HG03342 (cell line): ENCODE data around the gene TTC31.
"Not testable (repeated sequence)": the region's sequence is repeated elsewhere in the genome, so short reads cannot be mapped to it uniquely, and the experiment has no call there.

Source experiments
- ATAC-seq: cut with Tn5 transposase; IDR thresholded peaks from one replicate; pipeline ENCODE4 v1.9.1; 2021; ENCODE audit warnings: mild to moderate bottlenecking, moderate library complexity; ENCODE audit not compliant: unreplicated experiment

TTC31 gene

DNA sequence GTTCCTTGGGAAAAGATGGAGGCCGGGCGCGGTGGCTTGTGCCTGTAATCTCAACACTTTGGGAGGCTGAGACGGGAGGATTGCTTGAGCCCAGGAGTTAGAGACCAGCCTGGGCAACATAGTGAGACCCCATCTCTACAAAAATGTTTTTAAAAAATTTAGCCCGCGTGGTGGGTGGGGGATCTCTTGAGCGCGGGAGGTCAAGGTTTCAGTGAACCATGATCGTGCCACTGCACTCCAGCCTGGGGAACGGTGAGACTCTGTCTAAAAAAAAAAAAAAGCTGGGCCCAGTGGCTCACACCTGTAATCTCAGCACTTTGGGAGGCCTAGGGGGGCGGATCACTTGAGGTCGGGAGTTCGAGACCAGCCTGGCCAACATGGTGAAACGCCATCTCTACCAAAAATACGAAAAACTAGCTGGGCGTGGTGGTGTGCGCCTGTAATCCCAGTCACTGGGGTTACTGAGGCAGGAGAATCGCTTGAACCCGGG lies 839 bp downstream of the TTC31 start:
- not testable (repeated sequence) for ATAC-seq

DNA sequence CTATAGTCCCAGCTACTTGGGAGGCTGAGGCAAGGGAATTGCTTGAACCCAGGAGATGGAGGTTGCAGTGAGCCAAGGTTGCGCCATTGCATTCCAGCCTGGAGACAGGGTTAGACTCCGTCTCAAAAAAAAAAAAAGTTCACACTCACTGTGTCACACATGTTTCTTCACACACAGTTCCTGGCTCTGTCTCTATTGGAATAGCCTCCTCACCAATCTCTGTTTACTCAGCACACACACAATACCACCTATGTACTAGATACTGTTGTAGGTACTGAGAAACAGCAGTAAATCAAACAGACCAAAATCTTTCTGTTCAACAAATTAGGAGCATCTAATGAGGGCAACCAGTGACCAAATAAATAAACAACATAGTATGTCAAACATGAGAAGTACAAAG lies 3.3 kb downstream of the TTC31 start:
- ATAC-seq: no peak

GRCh38 chr2:74488643-74489481 lies 6.0 kb downstream of the TTC31 start:
- ATAC-seq: no peak

DNA sequence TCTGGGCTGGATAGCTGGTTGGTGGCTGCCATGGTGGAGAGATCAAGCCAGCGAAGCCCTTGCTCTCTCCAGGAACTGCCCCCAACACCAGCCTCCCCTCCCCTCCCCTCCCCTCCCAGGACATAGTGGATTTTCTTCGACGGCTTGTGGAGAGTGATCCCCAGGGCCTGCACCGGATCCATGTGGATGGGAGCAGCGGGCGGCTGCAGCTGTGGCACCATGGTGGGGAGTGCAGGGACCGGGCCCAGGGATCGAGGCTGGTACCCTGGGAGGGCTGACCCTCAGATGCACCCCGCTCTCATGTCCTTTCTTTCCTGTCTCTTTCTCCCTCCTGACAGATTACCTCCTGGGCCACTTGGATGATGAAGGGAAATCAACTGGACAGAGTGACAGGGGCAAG lies 7.0 kb downstream of the TTC31 start:
- ATAC-seq: no peak

DNA sequence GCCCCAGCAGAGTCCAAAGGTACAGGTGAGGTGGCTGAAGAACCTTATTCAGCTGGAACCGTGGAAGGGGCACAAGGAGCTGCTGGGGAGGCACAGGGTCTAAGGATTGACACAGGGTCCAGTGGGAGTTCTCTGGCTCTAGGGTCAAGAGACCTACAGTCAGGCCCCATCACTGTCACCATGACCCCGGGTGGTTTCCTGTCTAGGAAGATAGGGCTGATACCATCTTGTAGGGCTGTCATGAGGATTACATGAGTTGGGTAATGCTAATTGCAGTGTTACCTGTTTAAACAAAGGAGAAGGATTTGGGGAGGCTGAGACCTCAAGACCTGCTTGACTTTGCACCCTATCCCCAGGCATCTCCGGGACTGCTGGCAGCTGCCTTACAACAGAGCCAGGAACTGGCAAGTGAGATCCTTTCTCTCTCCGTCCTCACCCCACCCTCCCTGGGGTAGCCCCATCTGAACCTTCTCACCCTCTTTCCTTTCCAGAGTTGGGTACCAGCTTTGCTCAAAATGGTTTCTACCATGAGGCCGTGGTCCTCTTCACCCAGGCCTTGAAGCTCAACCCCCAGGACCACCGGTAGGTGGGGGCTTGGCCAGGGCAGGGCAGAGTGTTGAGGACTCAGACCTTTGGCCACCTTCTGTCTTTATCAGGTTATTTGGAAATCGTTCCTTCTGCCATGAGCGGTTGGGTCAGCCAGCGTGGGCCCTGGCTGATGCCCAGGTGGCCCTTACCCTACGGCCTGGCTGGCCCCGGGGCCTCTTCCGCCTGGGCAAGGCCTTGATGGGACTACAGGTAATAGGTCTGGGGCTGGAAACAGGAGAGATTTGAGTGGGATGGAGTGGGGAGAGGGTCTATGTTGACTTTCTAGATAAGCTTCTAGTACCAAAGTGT lies 9.0 kb downstream of the TTC31 start:
- ATAC-seq: no peak

DNA sequence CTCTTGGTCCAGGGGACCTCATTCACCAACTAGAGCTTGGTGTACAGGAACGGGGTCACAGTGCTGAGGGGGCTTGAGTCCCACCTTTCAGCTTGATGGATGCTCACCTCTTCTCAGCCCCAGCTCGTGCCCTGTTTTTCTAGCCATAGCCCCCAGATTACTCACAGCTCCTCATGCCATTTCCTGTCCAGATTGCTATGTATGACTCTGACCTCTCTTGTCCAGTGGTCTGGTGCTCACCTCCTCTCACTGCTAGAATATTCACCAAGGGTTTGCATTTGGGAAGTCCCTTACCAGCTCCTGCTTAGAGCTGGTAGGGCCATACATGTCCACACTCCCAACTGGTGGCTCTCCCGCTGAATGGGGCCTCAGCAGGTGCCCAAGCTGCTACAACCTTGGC lies 10.7 kb downstream of the TTC31 start:
- ATAC-seq: no peak

- no peak for ATAC-seq
Measured at GRCh38 chr2:74495440-74495839, 12.6 kb downstream of the TTC31 start.

- ATAC-seq: no peak
Measured at GRCh38 chr2:74496997-74497776, 14.3 kb downstream of the TTC31 start.

DNA sequence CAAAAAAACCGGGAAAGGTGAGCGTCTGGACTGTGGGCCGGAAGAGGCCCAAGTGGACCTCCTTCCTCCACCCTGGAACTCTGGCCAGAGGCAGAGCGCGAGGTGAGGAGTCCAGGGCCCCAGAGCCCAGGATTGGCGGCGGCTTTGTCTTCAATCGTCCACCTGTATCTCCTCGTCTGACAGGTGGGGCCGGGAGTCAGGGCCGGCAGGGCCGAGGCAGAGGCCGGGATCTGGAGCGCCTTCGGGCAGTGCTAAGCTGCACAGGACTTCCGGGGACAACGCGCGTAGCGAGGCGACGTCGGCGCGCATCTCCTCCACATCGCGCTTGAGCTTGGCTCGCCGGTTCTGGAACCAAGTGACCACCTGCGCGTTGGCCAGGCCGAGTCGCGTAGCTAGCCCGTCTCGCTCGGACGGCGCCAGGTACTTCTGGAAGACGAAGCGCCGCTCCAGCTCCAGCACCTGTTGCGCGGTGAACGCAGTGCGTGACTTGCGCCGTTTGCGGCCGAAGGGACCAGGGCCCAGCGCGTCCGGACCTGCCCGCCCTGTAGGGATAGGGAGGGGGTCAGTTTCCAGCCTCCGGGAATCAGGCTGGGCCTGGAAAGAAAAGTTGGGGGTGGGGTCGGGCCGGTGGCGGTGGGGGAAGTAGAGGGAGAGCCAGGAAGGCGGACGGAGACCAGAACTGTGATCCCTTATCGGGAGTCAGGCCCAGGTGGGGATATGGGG lies 15.1 kb downstream of the TTC31 start:
- no peak for ATAC-seq

- no peak for ATAC-seq
Measured at GRCh38 chr2:74498500-74499266, 15.8 kb downstream of the TTC31 start.

GRCh38 chr2:74499267-74499939 lies 16.5 kb downstream of the TTC31 start, which contains the start of gene LBX2:
TSS of gene LBX2 (minus strand) at chr2:74499603. CDS start at chr2:74499537, 66 bp downstream.
- ATAC-seq: no peak

- ATAC-seq: no peak
Measured at GRCh38 chr2:74499940-74500577, 17.2 kb downstream of the TTC31 start.

DNA sequence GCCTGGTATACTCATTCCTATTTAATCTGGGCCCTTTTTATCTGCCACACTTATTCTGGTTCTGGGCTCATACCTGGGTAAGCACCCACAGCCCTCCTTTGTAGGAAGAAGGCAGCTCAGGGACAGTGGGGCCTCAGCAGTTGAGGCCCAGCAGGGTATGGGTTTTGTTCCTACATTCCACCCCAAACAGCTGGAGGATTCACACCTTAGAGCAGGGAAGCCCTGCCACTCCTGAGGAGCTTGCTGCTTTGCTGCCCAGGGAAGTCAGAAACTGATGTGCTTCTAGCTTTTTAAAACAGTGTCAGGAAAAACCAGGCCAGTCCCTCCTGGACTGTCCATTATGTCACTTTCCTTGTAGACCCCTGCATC lies 17.7 kb downstream of the TTC31 start:
- ATAC-seq: no peak

DNA sequence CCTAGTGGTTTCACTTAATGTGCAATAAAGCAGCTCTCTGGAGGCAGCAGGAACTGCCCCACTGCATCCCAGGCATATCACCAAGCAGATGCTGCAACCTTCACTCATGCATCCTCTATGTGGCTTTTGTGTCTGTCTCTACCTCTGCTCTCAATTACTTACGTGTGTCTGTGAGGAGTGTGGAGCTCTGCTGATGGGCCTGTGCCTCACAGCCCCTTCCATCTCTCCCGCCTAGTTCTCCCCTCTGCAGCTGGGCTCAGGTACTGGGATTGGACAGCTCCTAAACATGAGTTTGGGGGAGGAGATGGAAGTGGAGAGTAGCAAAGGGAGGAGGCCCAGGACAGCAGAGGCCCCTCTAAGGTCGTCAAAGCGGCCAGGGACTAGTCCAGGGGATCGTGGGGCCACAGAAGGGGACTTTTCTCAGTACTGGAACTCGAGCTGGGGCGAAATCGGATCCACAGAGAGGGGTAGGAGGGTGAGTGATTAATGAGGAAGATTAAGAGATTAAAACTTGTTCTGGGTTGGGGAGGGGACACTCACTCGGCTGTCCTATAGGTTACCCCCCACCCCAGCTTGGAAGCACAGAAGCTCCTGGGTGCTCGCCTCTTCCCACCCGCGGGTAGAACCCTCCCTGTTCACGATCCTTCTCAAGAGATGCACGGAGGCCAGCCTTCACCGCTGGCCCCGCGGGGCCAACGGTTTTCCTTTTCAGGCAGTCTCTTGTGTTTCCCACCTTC lies 18.6 kb downstream of the TTC31 start:
- ATAC-seq: no peak

DNA sequence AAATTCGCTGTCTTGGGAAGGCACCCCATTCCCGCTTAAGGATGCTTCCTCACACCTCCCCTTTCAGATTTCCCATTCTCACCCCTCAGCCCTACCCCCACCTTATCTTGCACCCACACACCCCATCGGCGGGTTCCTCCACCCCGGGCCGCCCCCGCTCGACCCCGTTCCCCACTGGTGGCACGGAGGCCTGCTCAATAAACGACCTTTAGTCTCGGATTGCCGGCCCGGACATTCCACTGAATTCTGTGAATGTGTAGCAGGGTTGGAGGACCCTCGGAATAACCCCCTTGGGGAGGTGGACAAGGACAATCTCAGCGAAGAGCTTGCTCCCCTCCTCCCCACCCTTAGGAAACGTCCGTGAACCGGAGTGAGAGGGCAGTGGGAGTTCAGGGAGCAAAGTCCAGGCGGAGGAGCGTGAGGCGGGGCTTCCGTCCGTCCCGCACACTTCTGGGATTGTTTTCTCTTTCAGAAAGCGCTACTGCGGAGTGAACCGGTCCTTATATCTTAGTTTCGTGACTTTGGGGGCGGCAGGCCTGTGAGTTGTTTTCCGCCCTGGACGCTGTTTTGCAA lies 19.4 kb downstream of the TTC31 start:
- ATAC-seq: no peak

DNA sequence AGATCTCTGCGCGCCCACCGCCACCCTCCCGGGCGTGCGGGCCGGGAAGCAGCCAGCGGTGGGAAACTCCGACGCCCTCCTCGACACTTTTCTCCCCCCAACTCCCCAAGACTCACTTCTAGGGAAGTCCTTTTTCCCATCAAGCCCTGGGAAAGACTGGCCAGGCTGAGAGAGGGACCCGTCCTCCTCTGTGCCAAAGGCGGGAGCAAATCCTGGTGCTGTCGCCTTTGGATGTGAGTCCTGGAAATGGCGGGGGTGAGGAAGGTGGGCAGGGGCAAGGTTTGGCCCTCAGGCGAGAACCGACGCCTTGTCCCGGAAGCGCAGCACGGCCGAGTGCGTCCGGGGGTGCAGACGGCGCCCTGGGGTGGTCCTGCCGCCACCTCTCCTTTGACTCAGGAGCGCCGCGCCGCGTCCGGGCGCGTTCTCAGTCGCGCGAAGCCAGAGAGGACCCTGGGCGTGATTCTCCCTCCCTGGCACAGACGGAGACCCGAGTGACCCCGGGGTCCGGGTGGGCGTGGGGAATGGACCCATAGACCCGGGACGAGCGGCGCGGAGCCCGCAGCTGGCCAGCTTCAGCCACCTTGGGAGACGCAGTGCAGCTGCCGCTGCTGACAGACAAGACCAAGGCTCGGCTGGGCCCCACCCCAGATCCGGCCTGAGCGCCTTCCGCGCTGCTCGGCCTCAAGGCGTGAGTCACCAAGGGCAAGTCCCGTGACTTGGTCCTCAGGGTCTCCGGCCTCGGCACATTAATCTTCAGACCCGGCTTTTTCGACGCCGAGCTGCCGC lies 20.0 kb downstream of the TTC31 start:
- ATAC-seq: peak; percentile 30
